Esophagus squamous epithelium (tissue), 4 donors: ENCODE measurements around the gene RUSF1.
"Not testable (repeated sequence)": the region's sequence is repeated elsewhere in the genome, so short reads cannot be mapped to it uniquely, and the experiment has no call there.

Experiments
- CTCF ChIP-seq, 6 experiments: fragments of 450-650 bp in 4 of 6; fragments of 200-600 bp in 2 of 6; sonication (generic) in 2 of 6; IDR thresholded peaks; one replicate each; pipeline ENCODE4 v1.5.1; 2016 to 2019; ENCODE audit warnings: antibody characterized with exemption in 6 of 6, mild to moderate bottlenecking in 4 of 6, moderate library complexity in 4 of 6
- POLR2A ChIP-seq, 4 donors: fragments of 450-650 bp; IDR thresholded peaks; one replicate each; pipeline ENCODE4 v1.6.1; 2017; ENCODE audit warnings: antibody characterized with exemption in 4 of 4, mild to moderate bottlenecking in 4 of 4, moderate library complexity in 3 of 4

GRCh38 chr16:31445931-31446330 is 62.3 kb downstream of the RUSF1 start:
- not testable (repeated sequence) for TF ChIP-seq CTCF, POLR2A (IDR thresholded peaks at IDR 0.05)
